GM18502 (cell line): ENCODE results near the gene FARP2.
"Not testable (repeated sequence)": the region's sequence is repeated elsewhere in the genome, so short reads cannot be mapped to it uniquely, and the experiment has no call there.

ENCODE experiments used
- ATAC-seq: cut with Tn5 transposase; IDR thresholded peaks from one replicate; pipeline ENCODE4 v1.9.1; 2021; ENCODE audit warnings: mild to moderate bottlenecking; ENCODE audit not compliant: unreplicated experiment, poor library complexity

FARP2 gene

GRCh38 chr2:241445426-241445825, 89.3 kb downstream of the FARP2 start:
- ATAC-seq = no peak

- ATAC-seq = not testable (repeated sequence)
These were observed 94.0 kb downstream of the FARP2 start for GRCh38 chr2:241450092-241450491.

DNA sequence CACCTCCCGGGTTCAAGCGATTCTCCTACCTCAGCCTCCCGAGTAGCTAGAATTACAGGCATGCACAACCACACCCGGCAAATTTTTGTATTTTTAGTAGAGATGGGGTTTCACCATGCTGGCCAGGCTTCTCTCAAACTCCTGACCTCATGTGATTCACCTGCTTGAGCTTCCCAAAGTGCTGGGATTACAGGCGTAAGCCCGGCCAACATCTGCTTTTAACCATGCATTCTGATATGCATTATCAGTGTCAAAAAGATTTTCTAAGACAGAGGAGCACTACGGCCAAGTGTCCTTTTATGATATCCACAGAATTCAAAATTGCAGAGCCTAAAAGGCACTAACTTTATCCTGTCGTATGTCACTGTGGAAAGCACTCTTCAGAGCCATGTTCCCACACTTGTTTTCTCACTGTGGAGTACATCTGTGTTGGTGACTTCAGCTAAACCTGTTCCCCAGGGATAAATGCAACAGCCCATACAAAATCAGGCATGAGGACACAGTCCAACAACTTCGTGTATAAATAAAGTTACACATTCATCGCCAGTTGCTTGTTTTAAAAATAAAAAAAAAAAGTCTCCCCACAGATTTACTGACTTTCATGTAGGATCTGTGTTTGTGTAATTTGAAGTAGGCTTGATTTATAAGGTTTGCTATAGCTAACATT, 95.9 kb downstream of the FARP2 start:
- no peak for ATAC-seq

- ATAC-seq = not testable (repeated sequence)
These were observed 97.8 kb downstream of the FARP2 start for GRCh38 chr2:241453919-241454318.

DNA sequence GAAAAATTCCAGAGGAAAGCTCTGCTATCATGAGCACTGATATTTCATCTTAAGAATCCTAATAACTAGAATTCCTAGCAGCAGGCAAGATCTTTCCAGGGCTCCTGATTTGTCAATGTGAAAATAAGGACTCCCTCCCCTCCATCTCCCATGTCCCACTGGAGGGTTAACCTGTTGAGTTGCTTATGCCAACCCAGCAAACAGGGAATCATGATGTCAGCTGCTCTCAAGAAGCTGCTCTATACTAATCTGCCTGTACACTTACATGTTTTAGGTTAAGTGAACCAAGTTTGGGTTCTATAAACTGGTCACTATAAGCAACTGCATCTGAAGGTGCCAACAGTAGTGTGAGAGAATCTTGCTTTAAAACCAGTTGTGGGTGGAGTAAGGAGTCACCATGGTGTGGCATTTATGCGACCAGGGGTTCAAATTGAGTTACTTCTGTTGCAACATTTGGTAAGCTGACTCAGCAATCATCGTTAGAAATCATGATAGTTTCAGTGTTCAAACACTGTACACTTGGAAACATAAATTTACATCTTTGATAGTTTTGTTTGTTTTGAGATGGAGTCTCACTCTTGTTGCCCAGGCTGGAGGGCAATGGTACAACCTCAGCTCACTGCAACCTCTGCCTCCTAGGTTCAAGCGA, 98.9 kb downstream of the FARP2 start:
- no peak for ATAC-seq

- no peak for ATAC-seq
These were observed 100.5 kb downstream of the FARP2 start for GRCh38 chr2:241456546-241456945.

GRCh38 chr2:241458687-241459086, 102.6 kb downstream of the FARP2 start:
- ATAC-seq = no peak

DNA sequence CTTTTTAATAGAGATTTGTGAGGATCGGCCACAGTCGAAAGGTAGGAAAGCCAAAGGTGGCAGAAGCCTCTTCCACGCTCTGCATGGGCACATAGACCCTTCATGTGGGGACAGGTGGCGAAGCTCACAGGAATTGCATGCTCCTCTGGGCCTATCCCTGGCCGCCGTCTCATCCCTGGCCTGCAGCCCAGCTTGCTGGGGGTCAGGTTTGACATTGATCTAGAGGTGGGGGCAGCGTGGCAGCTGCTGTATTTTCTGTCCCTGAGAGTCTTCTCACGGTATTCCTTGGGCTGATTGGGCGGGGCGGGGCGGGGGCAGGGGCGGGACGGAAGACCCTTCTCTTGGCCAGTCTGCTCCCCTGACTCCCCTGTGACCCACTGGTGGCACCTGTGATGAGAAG, 103.4 kb downstream of the FARP2 start:
- no peak for ATAC-seq

DNA sequence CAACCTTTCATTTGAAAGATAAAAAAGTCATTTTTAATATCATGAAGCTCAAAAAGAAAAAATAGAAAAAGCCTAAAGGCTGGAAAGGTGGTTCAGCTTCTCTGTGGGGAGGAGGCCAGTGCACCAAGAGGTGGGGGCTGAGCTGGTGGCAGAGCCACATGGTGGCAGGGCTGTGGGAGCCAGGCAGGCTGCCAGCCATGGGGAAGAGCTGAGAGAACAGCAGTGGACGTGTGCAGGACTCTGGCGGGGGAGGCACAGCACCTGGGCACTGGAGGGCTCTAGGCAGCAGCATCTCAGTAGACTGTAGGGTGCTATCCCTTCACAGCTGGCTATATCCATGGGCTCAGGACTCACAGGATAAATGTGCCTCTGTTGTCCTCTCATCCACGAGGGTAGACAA, 104.5 kb downstream of the FARP2 start:
- ATAC-seq = no peak

DNA sequence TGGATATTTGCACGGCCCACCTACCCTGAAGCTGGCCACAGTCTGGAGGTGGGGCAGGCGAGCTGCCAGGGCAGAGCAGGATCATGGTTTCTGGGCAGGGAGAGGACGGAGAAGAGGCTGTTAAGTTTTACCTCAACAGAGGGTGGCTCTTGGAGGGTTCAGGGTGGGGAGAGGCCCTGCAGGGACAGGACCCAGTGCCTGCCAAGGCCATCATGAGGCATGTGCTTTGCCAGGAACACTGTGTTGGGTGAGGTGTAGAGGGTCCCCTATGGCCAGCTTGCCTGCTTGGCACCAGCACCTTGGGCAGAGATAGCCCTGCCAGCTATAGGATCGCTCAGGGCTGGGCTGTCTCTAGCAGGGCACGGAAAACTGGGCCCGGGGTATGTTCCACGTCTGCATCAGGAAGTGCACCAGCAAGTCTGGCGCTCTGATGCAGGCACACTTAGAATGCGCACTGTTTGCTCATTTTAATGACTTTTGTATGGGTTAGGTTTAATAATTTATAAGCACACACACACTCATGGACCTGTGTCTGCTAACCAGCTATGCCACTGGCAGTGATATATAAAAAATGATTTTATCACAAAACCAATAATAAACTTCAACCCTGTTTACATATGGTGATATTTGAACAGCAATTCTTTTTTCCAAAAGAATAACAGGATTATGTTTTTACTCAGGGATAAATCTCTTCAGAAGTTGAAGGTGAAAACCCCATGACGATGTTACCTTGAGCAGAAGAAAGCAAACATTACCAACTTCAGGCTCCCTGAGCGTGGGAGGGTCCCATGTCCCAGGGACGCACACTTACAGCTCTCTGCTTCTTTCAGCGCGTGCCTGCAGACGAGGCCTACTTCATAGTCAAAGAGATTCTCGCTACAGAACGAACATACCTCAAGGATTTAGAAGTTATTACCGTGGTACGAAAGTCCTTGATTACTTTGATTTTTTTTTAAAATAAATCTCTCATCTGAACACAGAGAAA, 105.9 kb downstream of the FARP2 start:
- ATAC-seq = no peak

DNA sequence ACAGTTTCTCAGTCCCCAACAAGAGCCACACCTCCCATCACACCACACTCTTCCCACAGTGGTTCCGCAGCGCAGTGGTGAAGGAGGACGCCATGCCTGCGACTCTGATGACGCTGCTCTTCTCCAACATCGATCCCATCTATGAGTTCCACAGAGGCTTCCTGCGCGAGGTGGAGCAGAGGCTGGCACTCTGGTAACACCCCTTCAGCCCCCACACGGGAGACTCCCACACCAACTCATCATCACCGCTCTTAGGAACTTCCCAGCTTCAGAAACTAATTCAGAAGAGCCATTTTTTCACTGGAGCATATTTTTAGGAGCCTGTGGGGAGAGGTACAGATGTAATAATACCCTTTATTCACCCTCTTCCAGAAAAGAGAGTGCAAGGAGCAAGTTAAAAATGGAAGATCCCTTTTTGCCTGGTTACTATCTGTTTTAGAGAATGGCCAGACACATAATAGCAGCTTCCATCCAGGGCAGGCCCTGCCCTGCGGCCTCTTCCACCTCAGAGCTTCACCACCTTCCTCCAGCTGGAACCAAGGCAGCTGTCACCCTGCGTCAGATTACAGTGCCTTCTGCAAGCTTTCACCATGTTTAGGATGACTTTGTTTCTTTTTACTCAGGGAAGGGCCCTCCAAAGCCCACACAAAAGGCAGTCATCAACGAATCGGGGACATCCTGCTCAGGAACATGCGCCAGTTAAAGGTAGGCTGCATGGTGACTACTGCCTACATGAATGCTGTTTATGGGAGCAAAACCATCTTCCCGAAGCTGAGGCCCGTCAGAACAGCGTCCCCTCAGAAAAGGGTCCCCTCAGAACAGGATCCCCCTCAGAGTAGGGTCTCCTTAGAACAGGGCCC, 107.4 kb downstream of the FARP2 start:
- ATAC-seq = no peak

- ATAC-seq = no peak
These were observed 109.5 kb downstream of the FARP2 start for GRCh38 chr2:241465543-241465942.

GRCh38 chr2:241466230-241466629, 110.1 kb downstream of the FARP2 start:
- no peak for ATAC-seq

GRCh38 chr2:241467777-241468475, 111.8 kb downstream of the FARP2 start:
- ATAC-seq = no peak

- no peak for ATAC-seq
These were observed 112.3 kb downstream of the FARP2 start for GRCh38 chr2:241468476-241468781.

- ATAC-seq = no peak
These were observed 113.7 kb downstream of the FARP2 start for GRCh38 chr2:241469746-241470145.

- ATAC-seq = no peak
These were observed 117.3 kb downstream of the FARP2 start for GRCh38 chr2:241473399-241473798.

GRCh38 chr2:241475267-241475666, 119.2 kb downstream of the FARP2 start:
- no peak for ATAC-seq

GRCh38 chr2:241478166-241478565, 122.1 kb downstream of the FARP2 start:
- ATAC-seq = no peak
